GM21381 (cell line): ENCODE results near the gene FBXL7.

ENCODE experiments used
- ATAC-seq: cut with Tn5 transposase; IDR thresholded peaks from one replicate; pipeline ENCODE4 v1.9.1; 2021; ENCODE audit warnings: mild to moderate bottlenecking, moderate library complexity; ENCODE audit not compliant: unreplicated experiment

Gene FBXL7

GRCh38 chr5:15610216-15610615, 110.2 kb downstream of the FBXL7 start:
- ATAC-seq, result no peak

GRCh38 chr5:15611008-15611407, 111.0 kb downstream of the FBXL7 start:
- ATAC-seq, result no peak

- ATAC-seq, result no peak
Observed at GRCh38 chr5:15612915-15613635, 113.1 kb downstream of the FBXL7 start.

GRCh38 chr5:15614679-15615078, 114.7 kb downstream of the FBXL7 start:
- ATAC-seq, result no peak

- no peak for ATAC-seq
Observed at GRCh38 chr5:15615859-15616258, 115.9 kb downstream of the FBXL7 start.

- ATAC-seq, result no peak
Observed at GRCh38 chr5:15618938-15619337, 119.0 kb downstream of the FBXL7 start.

- no peak for ATAC-seq
Observed at GRCh38 chr5:15620501-15620900, 120.5 kb downstream of the FBXL7 start.

GRCh38 chr5:15621094-15621493, 121.1 kb downstream of the FBXL7 start:
- ATAC-seq, result no peak

- ATAC-seq, result no peak
Observed at GRCh38 chr5:15623794-15624193, 123.8 kb downstream of the FBXL7 start.

GRCh38 chr5:15627109-15627508, 127.1 kb downstream of the FBXL7 start:
- ATAC-seq, result no peak

GRCh38 chr5:15627647-15628046, 127.7 kb downstream of the FBXL7 start:
- ATAC-seq, result no peak

GRCh38 chr5:15630441-15630840, 130.5 kb downstream of the FBXL7 start:
- no peak for ATAC-seq

GRCh38 chr5:15634591-15635288, 134.8 kb downstream of the FBXL7 start:
- no peak for ATAC-seq

- ATAC-seq, result no peak
Observed at GRCh38 chr5:15635289-15635616, 135.3 kb downstream of the FBXL7 start.

- ATAC-seq, result no peak
Observed at GRCh38 chr5:15637345-15637744, 137.4 kb downstream of the FBXL7 start.

GRCh38 chr5:15637886-15638285, 137.9 kb downstream of the FBXL7 start:
- ATAC-seq, result no peak

- ATAC-seq, result no peak
Observed at GRCh38 chr5:15638296-15638695, 138.3 kb downstream of the FBXL7 start.

- no peak for ATAC-seq
Observed at GRCh38 chr5:15639288-15639687, 139.3 kb downstream of the FBXL7 start.

- ATAC-seq, result no peak
Observed at GRCh38 chr5:15640116-15640515, 140.1 kb downstream of the FBXL7 start.

GRCh38 chr5:15643731-15644130, 143.8 kb downstream of the FBXL7 start:
- no peak for ATAC-seq

- ATAC-seq, result no peak
Observed at GRCh38 chr5:15645381-15646160, 145.6 kb downstream of the FBXL7 start.

- no peak for ATAC-seq
Observed at GRCh38 chr5:15646371-15646770, 146.4 kb downstream of the FBXL7 start.
